Dermis blood vessel endothelial cell (primary cell): ENCODE results near the gene SIGLEC9. TPM values are rescaled to one million over a fixed set of nuclear protein-coding genes. Genes with fewer than 3 reads are reported as not detected.

Experiments
- DNase-seq: peaks from one replicate; pipeline ENCODE4 v3.0.0; 2010
- total RNA-seq: library from RNA; depleted of rRNA; stranded (reverse); fragments of >200 nt; gene quantifications from 2 replicates; pipeline ENCODE4 v1.2.3, GENCODE V29; 2014

SIGLEC9 gene
- total RNA-seq, 1 donor from 2014 or later: not detected

- peak; percentile 70 for DNase-seq
Observed at GRCh38 chr19:51097166-51097738, 27.5 kb upstream of the SIGLEC9 start.

GRCh38 chr19:51097796-51098195 lies 26.9 kb upstream of the SIGLEC9 start:
- no peak for DNase-seq

- no peak for DNase-seq
Observed at GRCh38 chr19:51098365-51099046, 26.2 kb upstream of the SIGLEC9 start.

- DNase-seq: no peak
Observed at GRCh38 chr19:51099047-51099382, 25.7 kb upstream of the SIGLEC9 start.

GRCh38 chr19:51100601-51101000 lies 24.1 kb upstream of the SIGLEC9 start:
- DNase-seq: no peak

- no peak for DNase-seq
Observed at GRCh38 chr19:51101171-51101865, 23.4 kb upstream of the SIGLEC9 start.

- no peak for DNase-seq
Observed at GRCh38 chr19:51102991-51103390, 21.7 kb upstream of the SIGLEC9 start.

GRCh38 chr19:51103926-51104341 lies 20.8 kb upstream of the SIGLEC9 start:
- DNase-seq: no peak

- peak; percentile 51 for DNase-seq
Observed at GRCh38 chr19:51107406-51108065, 17.2 kb upstream of the SIGLEC9 start.

GRCh38 chr19:51108066-51108804 lies 16.5 kb upstream of the SIGLEC9 start, which contains the start of gene CTU1:
CTU1 (minus strand) TSS chr19:51108409; CDS start chr19:51104569, 3,840 bp downstream.
- peak; percentile 99 for DNase-seq

GRCh38 chr19:51108805-51109146 lies 15.9 kb upstream of the SIGLEC9 start:
- DNase-seq: no peak

GRCh38 chr19:51110666-51110971 lies 14.1 kb upstream of the SIGLEC9 start:
- DNase-seq: no peak

GRCh38 chr19:51111606-51112005 lies 13.1 kb upstream of the SIGLEC9 start:
- DNase-seq: no peak

GRCh38 chr19:51114087-51114729 lies 10.5 kb upstream of the SIGLEC9 start:
- no peak for DNase-seq

GRCh38 chr19:51116736-51117286 lies 7.9 kb upstream of the SIGLEC9 start:
- no peak for DNase-seq

- no peak for DNase-seq
Observed at GRCh38 chr19:51119101-51119500, 5.6 kb upstream of the SIGLEC9 start.

GRCh38 chr19:51119611-51120010 lies 5.1 kb upstream of the SIGLEC9 start:
- DNase-seq: no peak

GRCh38 chr19:51120160-51120559 lies 4.5 kb upstream of the SIGLEC9 start:
- no peak for DNase-seq

GRCh38 chr19:51121257-51121656 lies 3.4 kb upstream of the SIGLEC9 start:
- no peak for DNase-seq

GRCh38 chr19:51122112-51122981 lies 2.4 kb upstream of the SIGLEC9 start:
- no peak for DNase-seq

- DNase-seq: no peak
Observed at GRCh38 chr19:51123381-51123800, 1.3 kb upstream of the SIGLEC9 start.
